Naive B cell (primary cell): ENCODE results near the gene DDX24. TPM values are rescaled to one million over a fixed set of nuclear protein-coding genes. Genes with fewer than 3 reads are reported as not detected.

ENCODE experiments used
- ATAC-seq, 2 donors: fragments of 150-1000 bp; cut with Tn5 transposase; 2 replicates each; pipeline ENCODE4 v1.10.0; 2021; ENCODE audit warnings: low read depth in 2 of 2, mild to moderate bottlenecking in 2 of 2, moderate library complexity in 2 of 2
- DNase-seq: peaks from one replicate; pipeline ENCODE4 v3.0.0; 2022
- H3K27ac Mint-ChIP-seq, 6 donors: one replicate each; pipeline ENCODE4 v1.8.0; 2020 to 2022; ENCODE audit warnings: mild to moderate bottlenecking in 6 of 6, mixed read lengths in 6 of 6, moderate library complexity in 5 of 6, inconsistent platforms in 2 of 6
- H3K27me3 Mint-ChIP-seq, 3 donors: one replicate each; pipeline ENCODE4 v1.8.0; 2021 to 2022; ENCODE audit warnings: mixed read lengths in 3 of 3, mild to moderate bottlenecking in 1 of 3
- H3K36me3 Mint-ChIP-seq, 2 donors: one replicate each; pipeline ENCODE4 v1.8.0; 2020 to 2022; ENCODE audit warnings: mixed read lengths in 2 of 2, inconsistent platforms in 1 of 2, mild to moderate bottlenecking in 1 of 2
- H3K4me1 Mint-ChIP-seq, 3 donors: one replicate each; pipeline ENCODE4 v1.8.0; 2020 to 2022; ENCODE audit warnings: mixed read lengths in 3 of 3, inconsistent platforms in 1 of 3, mild to moderate bottlenecking in 1 of 3, moderate library complexity in 1 of 3
- H3K4me3 Mint-ChIP-seq, 8 donors: one replicate each; pipeline ENCODE4 v1.8.0; 2020 to 2022; ENCODE audit warnings: mild to moderate bottlenecking in 8 of 8, mixed read lengths in 8 of 8, moderate library complexity in 8 of 8, inconsistent platforms in 2 of 8
- H3K9me3 Mint-ChIP-seq, 7 donors: one replicate each; pipeline ENCODE4 v1.8.0; 2020 to 2022; ENCODE audit warnings: mixed read lengths in 7 of 7, mild to moderate bottlenecking in 5 of 7, inconsistent platforms in 2 of 7, moderate library complexity in 1 of 7
- polyA plus RNA-seq, 6 donors: library from polyadenylated mRNA; unstranded; fragments of 300-500 nt; fragmentation: Illumina TruSeq; gene quantifications; one replicate each; pipeline ENCODE4 v1.2.3, GENCODE V29; 2021; ENCODE audit warnings: low read depth in 6 of 6

Gene DDX24
- polyA plus RNA-seq, 6 donors from 2014 or later, result 90.3 to 213 (median 177) TPM

DNA sequence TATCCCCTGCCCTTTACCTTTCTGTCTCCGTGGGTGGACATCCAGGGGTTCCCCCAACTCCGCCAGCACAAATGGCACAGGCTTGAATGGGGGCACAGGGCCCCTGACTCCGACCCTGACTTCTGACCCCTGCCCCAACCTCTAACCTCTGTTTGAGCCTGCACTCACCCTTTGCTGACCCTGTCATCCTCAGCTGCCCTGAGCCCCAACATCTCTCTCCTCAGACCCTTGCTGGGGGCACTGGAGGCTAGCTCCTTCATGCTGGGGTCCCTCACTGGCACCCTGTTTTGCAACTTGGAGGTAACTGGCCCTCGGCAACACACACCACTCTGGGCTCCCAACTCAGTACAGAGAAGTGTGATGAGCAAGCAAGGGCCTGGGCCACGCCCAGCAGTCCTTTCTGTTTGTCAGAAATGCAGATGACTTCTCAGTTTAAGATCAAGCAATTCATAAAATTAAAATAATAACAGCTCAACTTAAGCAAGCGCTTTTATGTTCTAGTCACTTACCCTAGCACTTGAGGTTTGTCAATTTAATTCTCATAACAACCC lies 31.6 kb upstream of the DDX24 start:
- H3K4me3 Mint-ChIP-seq, result no peak overlapping the region
- ATAC-seq (no peak), DNase-seq (no peak)
- H3K9me3 Mint-ChIP-seq, result peaks cover 0 to 1% (median 0%) of the 10 kb centered on the region in 7 donors
- no peaks in the 10 kb centered on the region for H3K4me1 Mint-ChIP-seq
- H3K27me3 Mint-ChIP-seq, result peaks cover 25 to 55% (median 55%) of the 10 kb centered on the region in 3 donors
- no peak overlapping the region for H3K27ac Mint-ChIP-seq
- H3K36me3 Mint-ChIP-seq, result peaks cover 0 to 7% of the 10 kb centered on the region in 2 donors

- Mint-ChIP-seq H3K4me1 (no peaks in the 10 kb centered on the region), H3K27ac (no peak overlapping the region), H3K4me3 (no peak overlapping the region), H3K36me3 (peaks cover 0 to 7% of the 10 kb centered on the region in 2 donors), H3K9me3 (no peaks in the 10 kb centered on the region), H3K27me3 (peaks cover 14 to 44% (median 43%) of the 10 kb centered on the region in 3 donors)
- DNase-seq, result no peak
- ATAC-seq, result no peak
Observed at GRCh38 chr14:94111276-94112095, 30.5 kb upstream of the DDX24 start.

DNA sequence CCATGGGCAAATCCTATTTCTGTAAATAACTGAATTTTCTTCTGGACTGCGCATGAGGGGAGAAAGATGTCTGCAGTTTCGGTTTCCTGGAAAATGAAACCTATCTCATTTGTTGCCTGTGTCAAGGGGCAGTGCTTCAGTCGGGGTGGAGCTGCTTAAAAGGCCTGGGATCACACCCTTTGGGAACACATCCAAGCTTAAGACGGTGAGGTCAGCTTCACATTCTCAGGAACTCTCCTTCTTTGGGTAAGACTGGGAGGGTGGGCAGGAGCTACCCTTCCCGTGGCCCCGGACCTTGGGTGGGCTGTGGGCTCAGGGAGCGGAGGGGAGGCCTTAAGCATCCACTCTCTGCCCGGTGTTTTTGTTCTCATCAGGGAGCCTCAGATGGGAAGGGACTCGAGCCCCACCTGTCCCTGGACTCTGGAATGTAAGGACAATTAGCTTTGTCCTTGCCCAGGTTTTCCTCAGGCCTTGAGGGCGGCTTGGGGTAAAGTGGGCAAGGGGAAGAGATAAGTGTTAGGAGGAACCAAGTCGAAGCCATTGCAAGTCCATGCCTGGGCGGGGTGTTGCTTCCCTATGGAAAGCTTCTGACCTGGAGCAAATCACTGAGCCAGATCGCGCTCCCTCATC lies 29.7 kb upstream of the DDX24 start, which contains the start of gene IFI27:
Gene IFI27, plus strand, starts transcription at position 185 of the 630 bp plus-strand sequence.
- H3K27me3 Mint-ChIP-seq, result peaks cover 11 to 36% (median 35%) of the 10 kb centered on the region in 3 donors
- no peaks in the 10 kb centered on the region for H3K9me3 Mint-ChIP-seq
- H3K27ac Mint-ChIP-seq, result no peak within 1 kb of the TSS
- no peak for DNase-seq
- peak within 1 kb of the TSS in 1 of 8 donors; percentile 57 for H3K4me3 Mint-ChIP-seq
- H3K4me1 Mint-ChIP-seq, result no peaks in the 10 kb centered on the region
- H3K36me3 Mint-ChIP-seq, result peaks cover 0 to 7% of the 10 kb centered on the region in 2 donors
- no peak for ATAC-seq

GRCh38 chr14:94109915-94110250 lies 28.9 kb upstream of the DDX24 start:
- ATAC-seq (no peak), DNase-seq (no peak)
- peaks cover 0 to 7% of the 10 kb centered on the region in 2 donors for H3K36me3 Mint-ChIP-seq
- peaks cover 11 to 28% (median 27%) of the 10 kb centered on the region in 3 donors for H3K27me3 Mint-ChIP-seq
- no peaks in the 10 kb centered on the region for H3K4me1 Mint-ChIP-seq
- H3K27ac Mint-ChIP-seq, result no peak overlapping the region
- no peak overlapping the region for H3K4me3 Mint-ChIP-seq
- H3K9me3 Mint-ChIP-seq, result no peaks in the 10 kb centered on the region

GRCh38 chr14:94104731-94105130 lies 23.7 kb upstream of the DDX24 start:
- no peak for ATAC-seq
- Mint-ChIP-seq H3K4me3 (no peak overlapping the region), H3K27ac (no peak overlapping the region), H3K4me1 (peaks cover 0 to 4% (median 0%) of the 10 kb centered on the region in 3 donors), H3K36me3 (peaks cover 0 to 7% of the 10 kb centered on the region in 2 donors), H3K27me3 (no peaks in the 10 kb centered on the region), H3K9me3 (no peaks in the 10 kb centered on the region)
- no peak for DNase-seq

- Mint-ChIP-seq H3K27me3 (no peaks in the 10 kb centered on the region), H3K27ac (peak overlapping the region in 1 of 6 donors; percentile 64), H3K4me1 (peaks cover 0 to 4% (median 0%) of the 10 kb centered on the region in 3 donors), H3K9me3 (no peaks in the 10 kb centered on the region), H3K36me3 (peaks cover 0 to 5% of the 10 kb centered on the region in 2 donors), H3K4me3 (no peak overlapping the region)
- ATAC-seq (no peak), DNase-seq (no peak)
Observed at GRCh38 chr14:94103554-94104150, 22.6 kb upstream of the DDX24 start.

GRCh38 chr14:94102768-94103482 lies 21.9 kb upstream of the DDX24 start:
- no peak for DNase-seq
- H3K4me3 Mint-ChIP-seq, result no peak overlapping the region
- peaks cover 0 to 4% (median 0%) of the 10 kb centered on the region in 3 donors for H3K4me1 Mint-ChIP-seq
- H3K27ac Mint-ChIP-seq, result peak overlapping the region in 2 of 6 donors; percentile 34 to 44
- H3K9me3 Mint-ChIP-seq, result no peaks in the 10 kb centered on the region
- no peak for ATAC-seq
- no peaks in the 10 kb centered on the region for H3K36me3 Mint-ChIP-seq
- H3K27me3 Mint-ChIP-seq, result no peaks in the 10 kb centered on the region

- no peak for DNase-seq
- Mint-ChIP-seq H3K27me3 (no peaks in the 10 kb centered on the region), H3K36me3 (no peaks in the 10 kb centered on the region), H3K4me3 (no peak overlapping the region), H3K27ac (no peak overlapping the region), H3K9me3 (no peaks in the 10 kb centered on the region), H3K4me1 (peaks cover 0 to 4% (median 0%) of the 10 kb centered on the region in 3 donors)
- no peak for ATAC-seq
Observed at GRCh38 chr14:94101748-94102147, 20.7 kb upstream of the DDX24 start.

- no peaks in the 10 kb centered on the region for H3K9me3 Mint-ChIP-seq
- no peak overlapping the region for H3K27ac Mint-ChIP-seq
- no peaks in the 10 kb centered on the region for H3K27me3 Mint-ChIP-seq
- DNase-seq (no peak), ATAC-seq (no peak)
- no peaks in the 10 kb centered on the region for H3K36me3 Mint-ChIP-seq
- H3K4me3 Mint-ChIP-seq, result no peak overlapping the region
- peaks cover 0 to 4% (median 0%) of the 10 kb centered on the region in 3 donors for H3K4me1 Mint-ChIP-seq
Observed at GRCh38 chr14:94100847-94101246, 19.8 kb upstream of the DDX24 start.

GRCh38 chr14:94099006-94099405 lies 18.0 kb upstream of the DDX24 start:
- Mint-ChIP-seq H3K27me3 (no peaks in the 10 kb centered on the region), H3K4me3 (peak overlapping the region in 1 of 8 donors; percentile 22), H3K27ac (no peak overlapping the region), H3K9me3 (no peaks in the 10 kb centered on the region), H3K4me1 (peaks cover 0 to 4% (median 0%) of the 10 kb centered on the region in 3 donors), H3K36me3 (no peaks in the 10 kb centered on the region)
- no peak for DNase-seq
- ATAC-seq, result no peak

GRCh38 chr14:94098326-94098992 lies 17.5 kb upstream of the DDX24 start:
- DNase-seq (no peak), ATAC-seq (no peak)

GRCh38 chr14:94097091-94097490 lies 16.1 kb upstream of the DDX24 start:
- ATAC-seq (no peak), DNase-seq (no peak)
- Mint-ChIP-seq H3K4me3 (no peak overlapping the region), H3K36me3 (no peaks in the 10 kb centered on the region), H3K27me3 (no peaks in the 10 kb centered on the region), H3K9me3 (no peaks in the 10 kb centered on the region), H3K27ac (no peak overlapping the region), H3K4me1 (peaks cover 0 to 4% (median 0%) of the 10 kb centered on the region in 3 donors)

More at GRCh38 chr14:94098326-94098992, 17.5 kb upstream of the DDX24 start:
- H3K4me3 Mint-ChIP-seq, result no peak overlapping the region
- no peaks in the 10 kb centered on the region for H3K9me3 Mint-ChIP-seq
- H3K36me3 Mint-ChIP-seq, result no peaks in the 10 kb centered on the region
- H3K4me1 Mint-ChIP-seq, result peaks cover 0 to 4% (median 0%) of the 10 kb centered on the region in 3 donors
- H3K27ac Mint-ChIP-seq, result peak overlapping the region in 2 of 6 donors; percentile 46 to 78
- H3K27me3 Mint-ChIP-seq, result no peaks in the 10 kb centered on the region
